Effector memory CD4-positive, alpha-beta T cell (primary cell): ENCODE measurements around the gene CORO7.
A peak's percentile ranks its signal among the peaks of the same experiment; 100 is the strongest.

Experiments used
- DNase-seq, 3 donors: peaks; one replicate each; pipeline ENCODE4 v3.0.0-alpha.2; 2020
- H3K27ac ChIP-seq: 2 replicates; pipeline ENCODE4 v1.7.0; 2013; ENCODE audit warnings: mild to moderate bottlenecking, low read length, moderate library complexity; ENCODE audit not compliant: insufficient read depth, poor library complexity, severe bottlenecking
- H3K27me3 ChIP-seq: replicated peaks from 2 replicates; pipeline ENCODE4 v1.7.0; 2013; ENCODE audit warnings: mild to moderate bottlenecking, low read length; ENCODE audit not compliant: insufficient read depth, control insufficient read depth, poor library complexity, severe bottlenecking
- H3K36me3 ChIP-seq: 2 replicates; pipeline ENCODE4 v1.7.0; 2013; ENCODE audit warnings: mild to moderate bottlenecking, low read length, moderate library complexity; ENCODE audit not compliant: control insufficient read depth, insufficient read depth
- H3K4me1 ChIP-seq: 2 replicates; pipeline ENCODE4 v1.7.0; 2013; ENCODE audit warnings: low read length, mild to moderate bottlenecking; ENCODE audit not compliant: control insufficient read depth, insufficient read depth, poor library complexity, severe bottlenecking
- H3K4me3 ChIP-seq: 2 replicates; pipeline ENCODE4 v1.7.0; 2013; ENCODE audit warnings: low read length, low read depth, mild to moderate bottlenecking; ENCODE audit not compliant: insufficient read depth, poor library complexity, severe bottlenecking
- H3K9me3 ChIP-seq: 2 replicates; pipeline ENCODE4 v1.7.0; 2013; ENCODE audit warnings: mild to moderate bottlenecking, low read length, moderate library complexity; ENCODE audit not compliant: control insufficient read depth
- total RNA-seq, 3 donors: gene quantifications; one replicate each; lab custom pipeline; 2026; lab: John Stamatoyannopoulos, UW

Gene CORO7
- total RNA-seq: 101 to 141 (median 134) reads per million in 3 donors

DNA sequence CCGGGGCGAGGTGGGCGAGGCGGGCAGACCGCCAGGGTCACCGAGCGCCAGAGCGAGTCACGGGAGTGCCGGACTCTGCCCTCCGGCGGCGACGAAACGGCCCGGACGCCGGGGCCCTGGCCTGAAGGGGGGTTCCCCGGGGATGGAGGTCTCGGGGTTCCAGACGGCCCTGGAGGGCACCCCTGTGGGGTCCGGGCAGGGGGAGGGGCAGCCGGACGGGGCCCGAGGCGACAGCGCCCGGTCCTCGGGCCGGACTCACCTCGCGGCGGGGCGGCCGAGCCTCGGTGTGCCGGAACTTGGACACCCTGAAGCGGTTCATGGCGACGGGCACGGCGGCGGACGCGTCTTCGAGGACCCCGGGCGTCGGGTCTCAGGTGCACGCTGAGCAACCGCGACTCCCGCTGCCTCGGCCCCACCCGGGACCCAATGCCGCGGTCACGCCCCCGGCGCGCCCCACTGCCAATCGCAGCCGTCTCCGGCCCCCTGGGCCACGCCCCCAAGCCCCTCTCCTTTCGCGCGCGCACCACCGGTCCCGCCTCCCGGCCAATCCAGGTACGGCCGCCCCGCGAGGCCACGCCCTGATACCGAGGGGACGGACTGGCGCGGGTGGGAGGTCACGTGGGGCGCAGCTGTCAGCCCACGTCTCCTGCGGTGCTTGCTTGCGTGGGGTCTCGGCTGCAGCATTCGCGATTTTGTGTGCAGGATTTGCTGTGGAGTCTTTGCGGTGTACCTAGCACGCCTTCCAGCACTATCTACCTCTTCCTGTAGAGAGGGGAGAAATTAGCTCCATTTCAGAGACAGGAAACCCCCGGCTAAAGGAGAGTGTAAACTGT is at the start of gene CORO7:
Gene CORO7, minus strand, starts transcription at position 397 of the 833 bp plus-strand sequence. Its CDS starts 78 bp downstream, at position 319.
- H3K27me3 ChIP-seq: no peaks in the 10 kb centered on the region
- H3K27ac ChIP-seq: peak within 1 kb of the TSS; percentile 99
- no peaks in the 10 kb centered on the region for H3K9me3 ChIP-seq
- H3K36me3 ChIP-seq: peaks cover 20% of the 10 kb centered on the region
- DNase-seq: peak; percentile 98 to 99 (median 99)
- H3K4me1 ChIP-seq: peaks cover 29% of the 10 kb centered on the region
- peak within 1 kb of the TSS; percentile 81 for H3K4me3 ChIP-seq

DNA sequence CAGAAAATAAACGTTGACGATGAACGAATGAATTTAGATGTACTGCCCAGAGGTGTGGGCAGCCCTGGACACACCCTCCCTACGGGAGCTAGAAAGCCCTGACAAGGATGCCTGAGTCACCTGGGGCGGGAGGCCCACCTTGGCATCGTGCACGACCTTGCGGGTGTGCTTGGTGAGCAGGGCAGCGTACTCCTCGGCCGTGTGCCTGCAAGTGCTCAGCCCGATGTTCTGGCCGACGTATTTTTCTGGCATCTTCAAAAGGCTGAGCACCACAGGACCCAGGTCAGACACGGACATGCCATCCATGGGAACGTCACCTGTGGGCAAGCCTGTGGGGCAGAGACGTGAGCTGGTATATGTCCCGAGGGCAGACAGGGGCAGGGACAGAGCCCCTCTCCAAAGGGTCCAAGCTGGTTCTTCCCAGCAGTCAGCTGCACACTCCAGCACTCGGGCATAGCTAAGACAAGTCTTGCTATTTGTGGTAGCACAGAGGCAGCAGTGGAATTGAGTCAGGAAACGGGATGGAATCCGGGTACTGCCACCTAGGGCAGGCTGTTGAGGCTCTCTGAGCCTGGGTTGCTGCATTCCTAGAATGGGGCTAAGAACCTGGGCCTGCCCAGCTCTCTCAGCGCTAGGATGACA is 47.2 kb upstream of the CORO7 start:
- Histone ChIP-seq H3K4me1 (peaks cover 25% of the 10 kb centered on the region), H3K9me3 (no peaks in the 10 kb centered on the region), H3K4me3 (no peak overlapping the region), H3K27me3 (no peaks in the 10 kb centered on the region), H3K27ac (no peak overlapping the region), H3K36me3 (peaks cover 37% of the 10 kb centered on the region)
- DNase-seq: no peak

- Histone ChIP-seq H3K4me1 (peaks cover 21% of the 10 kb centered on the region), H3K36me3 (peaks cover 38% of the 10 kb centered on the region), H3K9me3 (no peaks in the 10 kb centered on the region), H3K27me3 (no peaks in the 10 kb centered on the region), H3K4me3 (no peak overlapping the region), H3K27ac (no peak overlapping the region)
- no peak for DNase-seq
Measured at GRCh38 chr16:4461250-4462085, 45.1 kb upstream of the CORO7 start.

DNA sequence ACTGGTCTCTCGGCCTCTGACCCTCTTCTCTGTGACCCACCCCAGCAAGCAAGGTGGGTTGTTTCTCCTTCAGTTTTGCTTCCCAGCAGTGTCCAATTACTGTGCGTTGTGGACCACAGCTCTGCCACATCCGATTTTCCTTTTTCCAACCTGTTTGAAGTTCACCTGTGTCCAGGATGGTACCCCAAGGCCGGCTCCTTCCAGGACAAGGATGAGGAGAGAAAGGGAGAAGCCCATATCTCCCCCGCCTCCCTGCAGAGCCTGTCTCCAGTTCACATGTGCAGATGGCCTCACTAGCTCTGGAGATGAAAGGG is 44.5 kb upstream of the CORO7 start:
- Histone ChIP-seq H3K9me3 (no peaks in the 10 kb centered on the region), H3K4me1 (peaks cover 15% of the 10 kb centered on the region), H3K36me3 (peaks cover 40% of the 10 kb centered on the region), H3K27ac (no peak overlapping the region), H3K27me3 (no peaks in the 10 kb centered on the region), H3K4me3 (no peak overlapping the region)
- DNase-seq: no peak

GRCh38 chr16:4455951-4456350 is 39.6 kb upstream of the CORO7 start:
- Histone ChIP-seq H3K36me3 (peaks cover 54% of the 10 kb centered on the region), H3K27me3 (no peaks in the 10 kb centered on the region), H3K4me3 (no peak overlapping the region), H3K27ac (no peak overlapping the region), H3K9me3 (no peaks in the 10 kb centered on the region), H3K4me1 (peaks cover 10% of the 10 kb centered on the region)
- DNase-seq: no peak

- no peaks in the 10 kb centered on the region for H3K9me3 ChIP-seq
- no peak overlapping the region for H3K4me3 ChIP-seq
- H3K27ac ChIP-seq: no peak overlapping the region
- H3K27me3 ChIP-seq: no peaks in the 10 kb centered on the region
- DNase-seq: no peak
- H3K4me1 ChIP-seq: peaks cover 10% of the 10 kb centered on the region
- H3K36me3 ChIP-seq: peaks cover 60% of the 10 kb centered on the region
Measured at GRCh38 chr16:4455081-4455480, 38.7 kb upstream of the CORO7 start.

DNA sequence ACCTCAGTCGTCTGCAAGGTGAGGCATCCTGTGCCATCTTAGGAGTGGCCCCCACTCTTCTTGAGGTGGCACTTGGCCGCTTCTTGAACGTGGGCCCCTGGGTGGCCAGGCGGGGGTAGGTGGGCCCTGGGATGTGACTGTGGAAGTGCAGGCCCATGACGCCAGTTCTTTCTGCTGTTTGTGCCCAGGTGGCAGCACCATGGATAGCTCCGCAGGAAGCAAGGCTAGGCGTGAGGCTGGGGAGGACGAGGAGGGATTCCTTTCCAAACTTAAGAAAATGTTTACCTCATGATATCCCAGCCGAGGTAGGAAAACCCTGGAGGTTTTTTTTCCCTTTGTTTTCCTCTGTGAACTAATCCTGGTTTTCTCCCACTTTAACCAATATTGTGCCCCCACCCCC is 38.2 kb upstream of the CORO7 start:
- Histone ChIP-seq H3K36me3 (peaks cover 64% of the 10 kb centered on the region), H3K27me3 (no peaks in the 10 kb centered on the region), H3K4me1 (peaks cover 5% of the 10 kb centered on the region), H3K27ac (no peak overlapping the region), H3K9me3 (no peaks in the 10 kb centered on the region), H3K4me3 (no peak overlapping the region)
- DNase-seq: no peak

GRCh38 chr16:4452674-4453073 is 36.3 kb upstream of the CORO7 start:
- H3K4me3 ChIP-seq: no peak overlapping the region
- no peak for DNase-seq
- no peak overlapping the region for H3K27ac ChIP-seq
- H3K27me3 ChIP-seq: no peaks in the 10 kb centered on the region
- no peaks in the 10 kb centered on the region for H3K4me1 ChIP-seq
- no peaks in the 10 kb centered on the region for H3K9me3 ChIP-seq
- H3K36me3 ChIP-seq: peaks cover 78% of the 10 kb centered on the region

DNA sequence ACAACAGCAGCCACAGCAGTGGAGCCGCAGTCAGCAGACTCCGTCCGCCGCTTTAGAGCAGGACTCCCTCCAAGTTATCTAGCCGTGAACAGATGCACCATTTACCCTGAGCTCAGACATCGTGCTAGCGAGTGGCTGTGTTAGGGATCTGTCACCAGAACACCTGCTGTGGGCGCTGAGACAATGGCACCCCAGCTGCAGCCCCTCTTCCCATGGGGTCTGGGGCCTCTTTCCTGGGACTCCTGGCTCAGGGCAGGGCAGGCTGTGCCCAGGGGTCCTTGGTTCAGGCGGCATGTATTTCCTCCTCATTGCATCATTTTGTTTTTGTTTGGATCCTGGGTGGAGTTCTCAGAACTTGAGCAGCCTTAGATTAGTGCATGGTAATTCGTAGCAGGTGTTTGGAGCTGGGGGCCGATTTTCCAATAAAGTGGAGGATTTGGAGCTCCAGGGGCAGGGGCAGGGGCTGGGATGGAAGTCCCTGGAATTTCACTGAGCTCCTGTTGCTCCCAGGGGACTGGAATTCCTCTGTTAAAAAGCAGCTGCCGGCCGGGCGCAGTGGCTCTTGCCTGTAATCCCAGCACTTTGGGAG is 34.6 kb upstream of the CORO7 start:
- Histone ChIP-seq H3K27me3 (no peaks in the 10 kb centered on the region), H3K36me3 (peaks cover 81% of the 10 kb centered on the region), H3K4me3 (no peak overlapping the region), H3K4me1 (no peaks in the 10 kb centered on the region), H3K27ac (no peak overlapping the region), H3K9me3 (no peaks in the 10 kb centered on the region)
- no peak for DNase-seq
